AML-193 (cell line): ENCODE measurements around the gene AHNAK2.
"Not testable (repeated sequence)": the region's sequence is repeated elsewhere in the genome, so short reads cannot be mapped to it uniquely, and the experiment has no call there.

Experiments used
- DNase-seq, 2 experiments: peaks; one replicate each; lab custom pipeline; 2025; lab: John Stamatoyannopoulos, UW

Gene AHNAK2

DNA sequence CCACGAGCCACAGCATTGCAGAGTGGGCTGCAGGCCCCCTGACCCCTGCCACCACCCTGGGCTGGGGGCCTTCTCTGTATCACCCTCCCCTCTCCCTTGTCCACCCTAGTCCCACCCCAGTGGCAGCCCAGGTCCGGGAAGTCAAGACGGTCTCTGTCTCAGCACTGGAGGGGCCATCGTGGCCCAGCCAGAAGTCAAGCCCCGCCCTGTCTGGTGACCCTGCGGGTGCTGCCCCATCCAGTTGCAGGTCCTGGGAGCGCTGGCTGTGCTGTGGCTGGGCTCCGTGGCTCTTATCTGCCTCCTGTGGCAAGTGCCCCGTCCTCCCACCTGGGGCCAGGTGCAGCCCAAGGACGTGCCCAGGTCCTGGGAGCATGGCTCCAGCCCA lies 50.8 kb downstream of the AHNAK2 start:
- no peak for DNase-seq

DNA sequence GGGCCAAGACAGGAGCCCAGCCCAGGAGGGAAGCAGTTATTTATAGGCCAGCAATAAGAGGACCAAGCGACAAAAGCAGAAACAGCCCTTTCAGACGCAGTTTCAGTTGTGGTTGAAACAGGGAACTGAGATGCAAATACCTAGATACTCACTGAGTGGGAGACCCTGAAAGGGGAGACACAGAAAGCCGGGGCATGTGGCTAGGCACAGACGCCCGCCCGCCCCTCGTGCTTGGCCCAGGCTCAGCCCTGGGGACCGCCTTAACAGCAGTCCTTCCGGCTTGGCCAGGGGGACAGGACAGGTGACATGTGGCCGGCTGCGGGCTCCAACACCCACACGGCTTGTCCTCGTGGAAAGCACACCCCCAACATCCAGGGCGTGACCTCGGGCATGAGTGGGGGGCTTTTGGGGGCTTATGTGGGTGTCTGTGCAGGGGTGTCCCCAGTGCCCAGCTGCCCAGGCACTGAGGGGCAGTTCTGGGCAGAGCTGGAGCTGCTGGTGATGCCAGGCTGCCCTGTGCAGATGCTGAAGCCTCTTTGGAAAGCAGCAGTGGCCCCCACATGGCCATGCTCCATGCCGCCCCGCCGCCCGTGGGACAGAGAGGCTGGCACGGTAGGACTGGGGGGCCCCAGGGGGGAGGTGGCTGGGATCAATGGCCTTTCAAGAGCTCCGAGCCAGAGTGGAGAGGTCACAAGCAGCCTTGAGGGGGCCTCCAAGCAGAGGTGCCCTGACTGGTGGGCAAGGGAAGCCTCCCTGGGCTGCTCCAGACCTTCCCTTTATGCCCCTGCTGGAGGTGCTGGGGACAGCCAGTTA lies 51.3 kb downstream of the AHNAK2 start:
- no peak for DNase-seq

DNA sequence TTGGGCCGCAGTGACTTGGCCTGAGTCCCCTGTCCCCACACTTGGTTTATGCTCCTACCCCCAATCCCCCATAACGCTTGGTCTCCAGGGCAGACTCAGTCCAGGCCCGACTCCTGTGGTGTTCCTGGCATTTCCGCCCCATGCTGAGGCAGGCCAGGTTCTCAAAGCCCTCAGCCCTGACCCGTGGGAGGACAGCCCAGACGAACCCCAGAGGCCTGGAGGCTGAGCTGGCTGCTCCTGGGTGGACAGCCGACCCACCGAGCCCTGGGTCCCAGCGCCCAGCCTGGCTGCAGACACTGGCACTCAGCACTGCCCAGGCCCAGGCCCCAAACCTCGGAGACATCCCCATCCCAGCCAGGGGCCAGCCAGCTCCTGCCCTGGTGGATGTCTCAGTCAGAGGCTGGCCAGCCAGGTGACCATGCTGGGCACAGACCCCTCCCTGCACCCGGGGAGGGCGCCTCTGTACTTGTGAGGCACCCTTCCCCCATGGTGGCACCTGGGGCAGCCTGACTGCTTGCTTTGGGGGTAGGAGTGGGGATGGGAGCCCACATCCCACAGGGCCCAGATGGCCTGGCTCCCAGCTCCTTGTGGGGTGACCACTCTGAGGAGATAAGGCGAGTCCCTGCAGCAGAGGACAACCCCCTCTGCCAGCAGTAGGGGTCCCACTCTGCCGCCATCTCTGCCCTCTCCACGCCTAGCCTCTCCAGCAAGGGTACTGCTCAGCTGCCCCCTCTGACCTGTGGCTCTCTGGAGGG lies 52.1 kb downstream of the AHNAK2 start:
- DNase-seq: no peak

DNA sequence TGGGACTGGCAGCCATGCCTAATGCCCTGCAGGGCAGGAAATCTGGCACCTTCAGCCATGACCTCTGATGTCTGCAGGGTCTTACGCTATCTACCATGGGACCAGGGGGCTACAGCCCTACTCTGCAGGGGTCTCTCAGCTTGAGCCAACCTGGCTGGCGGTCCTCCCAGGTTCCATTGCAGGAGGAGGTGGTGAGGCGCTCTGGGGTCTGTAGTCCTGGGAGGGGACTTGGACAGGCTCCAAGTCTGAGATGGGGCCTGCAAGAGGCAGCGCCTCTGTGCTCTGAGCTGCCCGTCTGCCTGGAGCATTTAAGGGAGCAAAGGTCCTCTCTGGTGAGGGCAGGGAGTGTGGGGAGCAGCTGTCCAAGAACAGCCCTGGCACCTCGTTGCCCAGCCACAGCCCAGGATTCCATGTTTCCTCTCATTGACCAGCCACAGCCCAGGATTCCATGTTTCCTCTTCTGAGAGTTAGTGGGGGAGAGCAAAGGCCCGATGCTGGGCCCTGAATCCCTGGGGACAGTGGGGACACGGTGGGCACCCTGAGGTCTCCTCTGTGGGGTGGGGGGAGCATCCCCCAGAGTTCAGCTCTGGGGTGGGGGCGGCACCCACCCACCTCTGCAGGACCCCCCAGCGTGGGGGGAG lies 52.8 kb downstream of the AHNAK2 start:
- no peak for DNase-seq

DNA sequence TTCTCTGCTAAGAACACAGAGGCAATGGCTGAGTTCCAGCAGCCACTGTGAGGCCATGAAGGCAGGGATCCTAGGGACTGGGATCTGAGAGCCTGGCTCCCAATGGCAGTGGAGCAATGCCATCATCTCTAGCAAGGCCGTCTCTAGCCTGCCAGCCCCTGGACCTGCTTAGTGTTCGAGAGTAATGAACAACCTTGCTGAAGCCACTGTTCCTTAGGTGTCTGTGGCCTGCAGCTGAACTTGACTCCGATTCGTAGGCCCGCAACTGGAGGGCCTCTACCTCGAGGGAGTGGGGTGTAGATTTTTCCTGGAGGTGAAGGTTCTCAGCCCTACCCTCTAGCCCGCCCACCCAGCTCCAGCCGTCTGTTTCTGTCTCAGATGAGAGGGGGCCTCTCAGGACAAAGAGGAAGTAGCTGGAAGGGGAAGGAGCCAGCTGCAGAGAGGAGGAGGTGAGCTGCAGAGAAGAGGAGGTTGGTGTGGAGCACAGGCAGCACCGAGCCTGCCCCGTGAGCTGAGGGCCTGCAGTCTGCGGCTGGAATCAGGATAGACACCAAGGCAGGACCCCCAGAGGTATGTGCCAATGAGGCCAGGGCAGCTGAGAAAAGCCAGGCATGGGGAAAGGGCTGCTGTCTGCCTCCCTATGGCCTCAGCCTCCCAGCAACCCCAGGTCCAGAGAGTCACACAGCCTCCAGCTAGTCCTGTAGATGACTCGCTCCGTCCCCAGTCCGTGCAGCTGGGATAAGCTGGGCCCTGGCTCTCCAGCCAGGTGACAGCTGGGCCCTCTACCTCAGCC lies 53.6 kb downstream of the AHNAK2 start, which contains the start of gene PLD4:
TSS of gene PLD4 (plus strand) at position 459 of the 793 bp plus-strand sequence. CDS start 2,262 bp downstream, outside the sequence.
- DNase-seq: peak in 1 of 2 experiments; percentile 3

DNA sequence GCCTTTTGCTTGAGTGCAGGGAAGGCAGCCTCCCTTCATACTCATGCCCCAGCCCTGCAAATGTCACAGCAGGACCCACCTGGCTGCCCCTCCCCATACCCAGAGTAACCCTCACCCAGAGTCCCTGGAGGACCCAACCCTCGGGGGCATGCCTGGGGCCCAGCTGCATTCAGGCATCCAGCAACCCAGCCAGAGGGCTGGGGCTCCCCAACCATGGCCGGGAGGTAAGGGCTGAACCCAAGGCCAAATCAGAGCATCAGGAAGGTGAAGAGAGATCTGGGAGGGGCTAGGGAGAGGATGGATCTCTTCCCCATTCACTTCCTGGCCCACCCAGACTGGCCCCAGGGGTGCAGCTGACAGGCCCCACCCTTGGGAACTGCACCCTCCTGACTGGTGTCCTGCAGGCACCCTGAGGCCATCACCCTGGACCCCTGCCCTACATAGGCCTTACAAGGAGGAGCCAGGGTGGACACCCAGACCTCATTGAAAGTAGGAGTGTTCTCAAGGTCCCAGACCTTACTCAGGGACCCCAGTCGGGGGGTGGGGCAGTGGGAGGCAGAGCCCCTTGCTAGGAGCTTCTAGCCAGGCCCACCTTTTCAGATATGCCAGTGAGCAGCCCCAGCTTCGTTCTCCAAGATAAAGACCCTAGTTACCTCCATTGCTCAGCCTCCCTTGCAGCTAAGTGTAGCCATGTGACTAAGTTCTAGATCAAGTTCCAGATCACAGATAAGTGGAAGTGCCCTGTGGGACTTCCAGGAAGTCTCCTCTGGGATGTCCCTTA lies 54.3 kb downstream of the AHNAK2 start:
- no peak for DNase-seq

DNA sequence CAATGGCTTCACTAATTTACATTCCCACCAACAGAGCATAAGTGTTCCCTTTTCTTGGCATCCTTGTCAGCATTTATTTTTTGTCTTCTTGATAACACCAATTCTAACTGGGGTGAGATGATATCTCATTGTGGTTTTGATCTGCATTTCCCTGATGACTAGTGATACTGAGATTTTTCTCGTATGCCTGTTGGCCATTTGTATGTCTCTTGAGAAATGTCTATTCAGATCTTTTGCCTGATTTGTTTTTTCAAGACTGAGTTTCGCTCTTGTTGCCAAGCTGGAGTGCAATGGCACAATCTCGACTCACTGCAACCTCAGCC lies 58.2 kb downstream of the AHNAK2 start:
- DNase-seq: no peak

DNA sequence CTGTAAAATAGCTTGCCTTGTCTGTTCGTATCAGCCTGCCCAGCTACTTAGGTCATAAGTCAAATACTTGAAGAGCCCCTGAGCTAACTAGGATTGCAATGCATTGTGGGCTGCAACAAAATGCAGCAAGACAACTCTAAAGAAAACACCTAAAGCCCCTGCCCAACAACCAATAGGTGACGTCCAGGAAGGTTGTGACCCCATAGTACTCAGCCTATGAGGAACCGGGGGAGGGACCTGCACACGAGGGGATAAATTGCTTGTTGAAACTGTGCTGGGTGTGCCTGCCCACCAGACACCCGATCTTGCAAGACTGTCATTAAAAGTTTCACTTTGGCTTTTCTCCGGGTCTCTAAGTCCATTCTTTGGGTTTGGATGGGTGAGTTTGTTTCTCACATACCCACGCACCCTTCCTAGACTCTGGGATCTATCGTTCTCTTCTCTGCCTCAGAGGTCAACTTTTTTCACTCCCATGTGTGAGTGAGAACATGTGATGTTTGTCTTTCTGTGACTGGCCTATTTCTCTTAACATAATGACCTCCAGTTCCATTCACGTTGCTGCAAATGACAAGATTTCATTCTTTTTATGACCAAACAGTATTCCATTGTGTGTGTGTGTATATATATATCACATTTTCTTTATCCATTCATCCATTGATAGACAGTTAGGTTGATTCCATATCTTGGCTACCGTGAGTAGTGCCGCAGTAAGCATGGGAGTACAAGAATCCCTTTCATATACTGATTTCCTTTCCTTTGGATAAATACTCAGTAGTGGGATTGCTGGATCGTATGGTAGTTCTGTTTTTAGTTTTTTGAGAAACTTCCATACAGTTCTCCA lies 58.8 kb downstream of the AHNAK2 start:
- DNase-seq: not testable (repeated sequence)

DNA sequence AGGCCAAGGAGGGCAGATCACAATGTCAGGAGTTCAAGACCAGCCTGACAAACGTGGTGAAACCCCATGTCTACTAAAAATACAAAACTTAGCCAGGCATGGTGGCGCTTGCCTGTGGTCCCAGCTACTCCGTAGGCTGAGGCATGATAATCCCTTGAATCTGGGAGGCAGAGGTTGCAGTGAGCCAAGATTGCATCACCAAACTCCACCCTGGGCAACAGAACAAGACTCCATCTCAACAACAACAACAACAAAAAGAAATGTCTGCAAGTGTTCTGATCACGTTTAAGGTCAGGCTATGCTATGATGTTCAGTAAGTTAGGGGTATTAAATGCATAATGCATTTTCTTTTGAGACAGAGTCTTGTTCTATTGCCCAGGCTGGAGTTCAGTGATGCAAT lies 60.2 kb downstream of the AHNAK2 start:
- no peak for DNase-seq

DNA sequence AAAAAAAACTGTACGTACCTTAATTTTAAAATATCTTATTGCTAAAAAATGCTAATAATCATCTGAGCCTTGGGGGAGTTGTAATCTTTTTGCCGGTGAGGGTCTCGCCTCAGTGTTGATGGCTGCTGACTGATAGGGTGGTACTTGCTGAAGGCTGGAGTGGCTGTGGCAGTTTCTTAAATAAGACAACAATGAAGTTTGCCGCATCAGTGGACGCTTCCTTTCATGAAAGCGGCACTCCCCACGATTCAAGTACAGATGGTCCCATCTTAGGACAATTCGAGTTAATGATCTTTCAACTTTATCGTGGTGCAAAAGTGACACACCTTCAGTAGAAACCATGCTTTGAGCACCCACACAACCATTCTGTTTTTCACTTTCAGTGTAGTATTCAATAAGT lies 61.1 kb downstream of the AHNAK2 start:
- no peak for DNase-seq

DNA sequence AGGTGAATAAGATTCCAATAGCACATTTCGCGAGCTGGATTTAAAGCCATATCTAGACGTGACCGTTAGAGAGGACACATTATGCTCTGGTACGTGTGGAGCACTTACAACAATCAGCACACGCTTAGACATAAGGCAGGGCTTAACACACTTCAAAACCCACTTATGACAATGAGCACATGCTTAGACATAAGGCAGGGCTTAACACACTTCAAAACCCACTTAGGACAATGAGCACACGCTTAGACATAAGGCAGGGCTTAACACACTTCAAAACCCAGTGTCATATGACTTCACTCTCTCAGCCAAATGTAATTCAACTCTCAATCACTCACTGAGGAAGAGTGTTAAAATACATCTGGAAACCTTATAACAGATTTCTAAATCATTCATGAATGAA lies 64.7 kb downstream of the AHNAK2 start:
- no peak for DNase-seq

DNA sequence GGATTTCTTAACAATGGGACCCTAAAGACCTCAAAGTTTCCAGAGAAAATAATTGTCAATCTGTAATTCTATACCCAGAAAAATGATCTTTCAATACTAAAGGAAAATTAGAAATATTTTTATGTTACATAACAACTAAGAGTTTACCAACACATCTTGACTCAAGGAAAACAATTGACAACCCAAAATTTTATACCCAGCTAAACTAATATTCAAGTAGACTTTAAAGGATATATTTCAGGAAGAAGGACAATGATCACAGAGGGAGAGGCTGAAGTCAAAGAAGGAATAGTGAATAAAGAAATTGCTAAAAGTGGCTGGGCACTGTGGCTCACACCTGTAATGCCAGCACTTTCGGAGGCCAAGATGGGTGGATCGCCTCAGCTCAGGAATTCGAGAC lies 66.1 kb downstream of the AHNAK2 start:
- DNase-seq: no peak

DNA sequence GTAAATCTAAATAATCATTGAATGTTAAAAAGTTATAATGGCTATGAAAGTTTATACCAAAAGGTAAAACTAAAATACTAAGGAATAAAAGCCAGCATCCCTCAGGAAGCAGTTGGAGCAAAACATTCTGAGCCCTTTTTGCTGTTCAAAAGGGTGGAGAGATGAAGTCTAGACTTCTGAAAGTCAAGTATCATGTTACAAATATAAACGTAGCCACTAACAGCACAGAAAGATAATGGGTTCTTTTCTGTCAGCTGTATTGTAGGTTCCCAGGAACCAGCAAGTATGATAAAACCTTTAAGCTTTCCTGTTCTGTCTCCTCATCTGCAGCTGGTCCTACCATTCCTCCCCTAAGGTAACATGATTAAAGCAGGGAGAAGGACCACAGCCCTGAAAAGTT lies 69.9 kb downstream of the AHNAK2 start:
- no peak for DNase-seq

DNA sequence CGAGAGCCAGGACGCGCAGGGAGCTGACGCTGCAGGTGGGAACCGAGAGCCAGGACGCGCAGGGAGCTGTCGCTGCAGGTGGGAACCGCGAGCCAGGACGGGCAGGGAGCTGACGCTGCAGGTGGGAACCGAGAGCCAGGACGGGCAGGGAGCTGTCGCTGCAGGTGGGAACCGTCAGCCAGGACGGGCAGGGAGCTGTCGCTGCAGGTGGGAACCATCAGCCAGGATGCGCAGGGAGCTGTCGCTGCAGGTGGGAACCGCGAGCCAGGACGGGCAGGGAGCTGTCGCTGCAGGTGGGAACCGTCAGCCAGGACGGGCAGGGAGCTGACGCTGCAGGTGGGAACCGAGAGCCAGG lies 72.6 kb downstream of the AHNAK2 start:
- DNase-seq: not testable (repeated sequence)

DNA sequence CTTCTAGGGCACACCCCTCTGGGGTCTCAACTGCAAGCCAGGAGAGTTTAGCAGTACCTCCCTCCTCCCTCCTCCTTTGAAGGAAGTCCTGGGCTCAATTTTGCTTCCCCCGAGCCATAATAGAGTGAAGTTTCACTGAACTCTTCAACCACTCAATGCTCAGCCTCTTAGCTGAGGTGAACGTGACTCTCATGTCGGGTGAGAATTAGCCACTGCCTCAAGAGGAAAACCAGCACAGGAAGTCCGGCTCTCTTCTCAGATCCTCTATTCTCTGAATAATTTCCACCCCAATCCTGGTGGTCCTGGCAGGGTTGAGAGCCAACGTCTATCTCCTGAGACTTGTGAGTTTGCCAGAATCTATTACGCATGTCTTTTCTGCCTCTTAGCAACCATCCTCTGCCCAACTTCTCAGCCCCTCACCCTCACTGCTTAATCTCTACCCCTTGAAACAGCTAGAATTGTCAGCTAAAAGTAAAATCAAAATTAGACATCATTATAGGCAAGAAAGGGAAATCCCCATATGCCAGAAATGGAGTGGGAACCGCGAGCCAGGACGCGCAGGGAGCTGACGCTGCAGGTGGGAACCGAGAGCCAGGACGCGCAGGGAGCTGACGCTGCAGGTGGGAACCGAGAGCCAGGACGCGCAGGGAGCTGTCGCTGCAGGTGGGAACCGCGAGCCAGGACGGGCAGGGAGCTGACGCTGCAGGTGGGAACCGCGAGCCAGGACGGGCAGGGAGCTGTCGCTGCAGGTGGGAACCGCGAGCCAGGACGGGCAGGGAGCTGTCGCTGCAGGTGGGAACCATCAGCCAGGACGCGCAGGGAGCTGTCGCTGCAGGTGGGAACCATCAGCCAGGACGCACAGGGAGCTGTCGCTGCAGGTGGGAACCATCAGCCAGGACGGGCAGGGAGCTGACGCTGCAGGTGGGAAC lies 73.3 kb downstream of the AHNAK2 start:
- not testable (repeated sequence) for DNase-seq

DNA sequence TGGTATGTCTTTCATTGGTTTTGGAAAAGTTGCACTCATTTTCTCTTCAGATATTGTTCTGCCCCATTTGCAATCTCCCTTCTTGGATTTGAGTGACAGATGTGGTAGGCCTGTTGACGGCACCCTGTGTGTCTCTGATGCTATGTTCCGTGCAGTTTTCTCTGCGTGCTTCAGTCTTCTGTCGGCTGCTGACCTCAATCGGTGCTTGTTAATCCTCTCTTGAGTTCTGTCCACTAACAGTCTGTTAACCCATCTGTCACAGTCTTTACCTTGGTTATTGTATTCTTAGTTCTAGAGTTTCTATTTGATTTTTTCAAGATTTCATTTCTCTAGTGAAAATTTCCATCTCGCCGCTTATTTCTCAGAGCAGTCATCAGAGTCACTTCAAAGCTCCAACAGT lies 74.2 kb downstream of the AHNAK2 start:
- DNase-seq: no peak

DNA sequence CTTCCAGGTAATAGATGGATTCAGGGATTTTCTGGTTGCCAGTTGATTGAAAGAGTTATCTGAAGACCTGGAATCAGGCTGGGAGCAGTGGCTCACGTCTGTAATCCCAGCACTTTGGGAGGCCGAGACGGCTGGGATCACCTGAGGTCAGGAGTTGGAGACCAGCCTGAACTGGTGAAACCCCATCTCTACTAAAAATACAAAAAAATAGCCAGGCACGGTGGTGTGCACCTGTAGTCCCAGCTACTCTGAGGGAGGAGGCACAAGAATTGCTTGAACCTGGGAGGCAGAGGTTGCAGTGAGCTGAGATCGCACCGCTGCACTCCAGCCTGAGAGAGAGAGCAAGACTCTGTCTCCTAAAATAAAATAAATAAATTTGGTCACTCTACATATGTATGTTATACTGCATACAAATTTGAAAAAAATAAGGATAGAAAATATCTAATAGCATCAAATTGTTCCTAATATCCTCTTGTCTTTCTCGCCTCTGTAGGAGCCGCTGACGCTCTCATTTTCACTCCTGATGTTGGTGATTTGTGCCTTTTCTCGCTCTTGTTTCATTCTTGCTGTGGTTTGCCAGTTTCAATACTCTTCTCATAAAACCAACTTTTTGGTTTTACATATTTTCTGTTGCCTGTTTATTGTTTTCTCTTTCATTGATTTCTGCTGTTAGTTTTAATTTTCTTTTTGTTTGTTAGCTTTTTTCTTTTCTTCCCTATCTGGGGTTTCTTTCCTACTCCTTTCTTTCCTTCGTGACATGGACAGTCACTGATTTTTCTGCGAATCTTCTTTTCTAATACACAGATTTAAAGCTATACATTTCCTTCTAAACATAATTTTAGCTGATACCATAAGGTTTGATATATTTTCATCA lies 77.3 kb downstream of the AHNAK2 start:
- DNase-seq: no peak

DNA sequence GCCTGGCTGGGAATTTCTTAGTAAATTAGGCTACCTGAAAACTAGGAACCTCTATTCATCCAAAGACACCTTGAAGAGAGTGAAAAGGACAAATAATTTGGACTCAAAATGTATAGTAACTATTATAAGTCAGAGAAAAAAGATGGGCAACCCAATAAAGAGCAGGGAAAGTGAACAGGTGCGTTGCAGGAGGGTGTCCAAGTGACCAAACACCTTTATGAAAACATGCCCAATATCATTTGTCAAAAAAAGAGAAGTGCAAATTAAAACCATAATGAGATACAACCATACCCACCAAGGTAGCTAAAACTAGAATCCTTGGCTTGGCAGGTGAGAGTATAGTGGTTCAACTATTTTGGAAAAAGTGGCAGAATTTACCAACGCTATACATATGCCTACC lies 78.4 kb downstream of the AHNAK2 start:
- no peak for DNase-seq
